SKM-1 (cell line): ENCODE data around the gene OMA1.
A peak's percentile ranks its signal among the peaks of the same experiment; 100 is the strongest.
"Not testable (repeated sequence)": the region's sequence is repeated elsewhere in the genome, so short reads cannot be mapped to it uniquely, and the experiment has no call there.

ENCODE experiments used
- DNase-seq: peaks from one replicate; lab custom pipeline; 2025; ENCODE audit not compliant: unreplicated experiment; lab: John Stamatoyannopoulos, UW

OMA1 gene

GRCh38 chr1:58546520-58547308, at the start of gene OMA1:
Gene OMA1 (minus strand): TSS chr1:58546726. CDS start chr1:58539294, 7,432 bp downstream.
- peak; percentile 96 for DNase-seq

- no peak for DNase-seq
These were observed 48.0 kb upstream of the OMA1 start for GRCh38 chr1:58594546-58594945.

GRCh38 chr1:58592522-58593134, 46.1 kb upstream of the OMA1 start:
- DNase-seq, result no peak

- no peak for DNase-seq
These were observed 45.3 kb upstream of the OMA1 start for GRCh38 chr1:58591806-58592205.

- DNase-seq, result no peak
These were observed 43.5 kb upstream of the OMA1 start for GRCh38 chr1:58590019-58590418.

GRCh38 chr1:58588396-58588795, 41.9 kb upstream of the OMA1 start:
- no peak for DNase-seq

- DNase-seq, result no peak
These were observed 41.1 kb upstream of the OMA1 start for GRCh38 chr1:58587667-58588066.

GRCh38 chr1:58586271-58586670, 39.7 kb upstream of the OMA1 start:
- DNase-seq, result no peak

- DNase-seq, result no peak
These were observed 39.1 kb upstream of the OMA1 start for GRCh38 chr1:58585581-58586151.

- no peak for DNase-seq
These were observed 38.6 kb upstream of the OMA1 start for GRCh38 chr1:58585166-58585565.

- peak; percentile 59 for DNase-seq
These were observed 37.8 kb upstream of the OMA1 start for GRCh38 chr1:58584082-58584895.

- DNase-seq, result peak; percentile 96
These were observed 37.0 kb upstream of the OMA1 start for GRCh38 chr1:58583496-58583895.

GRCh38 chr1:58582143-58582542, 35.6 kb upstream of the OMA1 start:
- DNase-seq, result not testable (repeated sequence)

- no peak for DNase-seq
These were observed 35.1 kb upstream of the OMA1 start for GRCh38 chr1:58581641-58582040.

GRCh38 chr1:58580186-58580585, 33.7 kb upstream of the OMA1 start:
- no peak for DNase-seq

- DNase-seq, result no peak
These were observed 31.1 kb upstream of the OMA1 start for GRCh38 chr1:58577654-58578030.

- no peak for DNase-seq
These were observed 30.5 kb upstream of the OMA1 start, which contains the start of gene TACSTD2 for GRCh38 chr1:58576727-58577653. Gene TACSTD2 (minus strand): TSS chr1:58577252. CDS start chr1:58577156, 96 bp downstream.

- no peak for DNase-seq
These were observed 29.8 kb upstream of the OMA1 start for GRCh38 chr1:58576325-58576726.

GRCh38 chr1:58575551-58576324, 29.2 kb upstream of the OMA1 start:
- no peak for DNase-seq

- DNase-seq, result no peak
These were observed 28.3 kb upstream of the OMA1 start for GRCh38 chr1:58574816-58575215.
